ENCODE measurements around the gene NR4A2. TPM values are rescaled to one million over a fixed set of nuclear protein-coding genes. Genes with fewer than 3 reads are reported as not detected.
A peak's percentile ranks its signal among the peaks of the same experiment; 100 is the strongest.

Gene NR4A2
- total RNA-seq, result 0.07 and 0.13 TPM in 2 replicates

DNA sequence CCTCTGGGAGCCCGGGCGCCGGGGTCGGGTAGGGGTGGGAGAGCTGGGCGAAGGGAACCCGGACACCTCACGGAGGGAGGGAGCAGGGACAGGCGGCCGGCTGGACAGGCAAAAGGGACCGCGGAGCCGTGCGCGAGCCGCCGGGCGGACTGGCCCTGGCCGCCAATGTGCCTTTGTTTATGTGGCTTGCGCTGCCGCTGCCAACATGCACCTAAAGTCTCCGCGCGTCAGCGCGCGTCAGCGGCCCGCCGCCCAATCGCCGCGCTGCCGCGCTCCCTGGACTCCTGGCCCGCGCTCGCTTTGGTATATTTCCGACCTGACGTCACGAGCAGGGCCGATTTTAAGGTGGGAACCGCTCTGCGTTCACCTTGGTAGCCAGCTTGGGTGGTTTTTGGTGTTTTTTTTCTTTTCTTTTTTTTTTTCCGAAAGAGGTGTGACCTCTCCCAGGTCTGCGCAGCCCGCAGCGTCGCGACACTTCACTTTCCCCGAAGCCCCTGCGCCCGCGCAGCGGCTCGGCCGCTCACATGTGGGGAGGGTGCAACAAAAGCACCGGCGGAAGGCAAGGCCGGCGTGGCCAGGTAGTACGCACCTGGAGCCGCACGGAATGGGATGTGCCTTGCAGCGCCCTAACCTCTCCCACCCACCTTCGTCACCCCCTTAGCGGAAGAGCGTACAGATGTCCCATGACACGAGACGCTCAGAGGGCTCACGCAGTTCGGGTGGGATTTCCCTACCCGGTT lies at the start of gene NR4A2:
Gene NR4A2, minus strand, starts transcription at position 188 of the 740 bp plus-strand sequence. CDS start 2,535 bp downstream, outside the sequence.
- Histone ChIP-seq H3K4me3 (ENCODE audit: low read depth, low read length) (peak within 1 kb of the TSS; percentile 80), H3K27me3 (ENCODE audit: control insufficient read depth, insufficient read depth, low read length) (peaks cover 45% of the 10 kb centered on the region), H3K36me3 (ENCODE audit: control insufficient read depth, insufficient read depth, low read length) (no peaks in the 10 kb centered on the region)
- DNase-seq (ENCODE audit: low read depth), result no peak
- TF ChIP-seq, protein P1, sequence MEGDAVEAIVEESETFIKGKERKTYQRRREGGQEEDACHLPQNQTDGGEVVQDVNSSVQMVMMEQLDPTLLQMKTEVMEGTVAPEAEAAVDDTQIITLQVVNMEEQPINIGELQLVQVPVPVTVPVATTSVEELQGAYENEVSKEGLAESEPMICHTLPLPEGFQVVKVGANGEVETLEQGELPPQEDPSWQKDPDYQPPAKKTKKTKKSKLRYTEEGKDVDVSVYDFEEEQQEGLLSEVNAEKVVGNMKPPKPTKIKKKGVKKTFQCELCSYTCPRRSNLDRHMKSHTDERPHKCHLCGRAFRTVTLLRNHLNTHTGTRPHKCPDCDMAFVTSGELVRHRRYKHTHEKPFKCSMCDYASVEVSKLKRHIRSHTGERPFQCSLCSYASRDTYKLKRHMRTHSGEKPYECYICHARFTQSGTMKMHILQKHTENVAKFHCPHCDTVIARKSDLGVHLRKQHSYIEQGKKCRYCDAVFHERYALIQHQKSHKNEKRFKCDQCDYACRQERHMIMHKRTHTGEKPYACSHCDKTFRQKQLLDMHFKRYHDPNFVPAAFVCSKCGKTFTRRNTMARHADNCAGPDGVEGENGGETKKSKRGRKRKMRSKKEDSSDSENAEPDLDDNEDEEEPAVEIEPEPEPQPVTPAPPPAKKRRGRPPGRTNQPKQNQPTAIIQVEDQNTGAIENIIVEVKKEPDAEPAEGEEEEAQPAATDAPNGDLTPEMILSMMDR (IDR thresholded peaks at IDR 0.05; ENCODE audit: insufficient read depth, low read length, poor library complexity, severe bottlenecking), result no peak

DNA sequence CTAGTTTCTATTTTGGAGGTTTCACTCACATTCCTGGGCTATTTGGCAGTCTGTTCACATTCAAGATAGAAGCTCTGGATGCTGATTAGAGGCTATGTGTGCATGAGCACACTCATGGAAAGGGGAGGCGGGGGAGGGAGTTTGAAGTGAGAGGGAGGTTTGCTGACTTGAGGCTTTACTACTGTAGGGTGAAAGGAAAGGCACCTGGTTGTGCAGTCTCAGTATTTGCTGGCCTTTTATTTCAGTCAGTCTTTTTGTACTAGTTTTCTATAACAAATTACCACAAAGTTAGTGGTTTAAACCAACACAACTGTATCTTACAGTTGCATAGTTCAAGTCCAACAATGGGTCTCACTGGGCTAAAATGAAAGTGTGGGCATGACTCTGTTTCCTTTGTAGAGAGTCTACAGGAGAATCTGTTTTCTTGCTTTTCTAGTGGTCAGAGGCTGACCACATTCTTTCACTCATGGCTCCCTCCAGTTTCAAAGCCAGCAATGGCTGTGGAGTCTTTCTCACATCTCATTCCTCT lies 47.7 kb upstream of the NR4A2 start:
- TF ChIP-seq, protein P1 (IDR thresholded peaks at IDR 0.05; ENCODE audit: insufficient read depth, low read length, poor library complexity, severe bottlenecking), result no peak

DNA sequence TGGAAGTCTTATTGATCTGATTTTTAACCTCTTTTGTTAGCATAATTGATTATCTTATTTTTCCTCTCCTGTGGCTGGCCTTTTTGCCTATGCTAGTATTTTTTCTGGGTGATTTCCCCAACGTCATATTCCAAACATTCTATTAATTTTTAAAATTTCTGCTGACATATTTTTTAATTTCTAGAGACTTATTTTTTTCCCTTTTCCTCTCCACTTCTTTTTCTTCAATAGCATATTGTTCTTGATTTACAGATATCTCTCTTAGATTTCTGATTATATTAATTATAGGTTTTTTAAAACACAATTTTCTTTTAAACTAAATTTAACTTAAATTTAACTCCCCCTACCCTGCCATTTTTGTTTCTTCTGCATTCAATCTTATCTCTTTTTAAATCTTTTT lies 47.2 kb upstream of the NR4A2 start:
- Histone ChIP-seq H3K27me3 (ENCODE audit: control insufficient read depth, insufficient read depth, low read length) (no peaks in the 10 kb centered on the region), H3K4me3 (ENCODE audit: low read depth, low read length) (no peak overlapping the region), H3K36me3 (ENCODE audit: control insufficient read depth, insufficient read depth, low read length) (no peaks in the 10 kb centered on the region)
- no peak for DNase-seq (ENCODE audit: low read depth)
- TF ChIP-seq, protein P1 (IDR thresholded peaks at IDR 0.05; ENCODE audit: insufficient read depth, low read length, poor library complexity, severe bottlenecking), result no peak

More for the DNA sequence above, 47.7 kb upstream of the NR4A2 start:
- H3K4me3 ChIP-seq (ENCODE audit: low read depth, low read length), result no peak overlapping the region
- H3K36me3 ChIP-seq (ENCODE audit: control insufficient read depth, insufficient read depth, low read length), result no peaks in the 10 kb centered on the region
- DNase-seq (ENCODE audit: low read depth), result no peak
- no peaks in the 10 kb centered on the region for H3K27me3 ChIP-seq (ENCODE audit: control insufficient read depth, insufficient read depth, low read length)

DNA sequence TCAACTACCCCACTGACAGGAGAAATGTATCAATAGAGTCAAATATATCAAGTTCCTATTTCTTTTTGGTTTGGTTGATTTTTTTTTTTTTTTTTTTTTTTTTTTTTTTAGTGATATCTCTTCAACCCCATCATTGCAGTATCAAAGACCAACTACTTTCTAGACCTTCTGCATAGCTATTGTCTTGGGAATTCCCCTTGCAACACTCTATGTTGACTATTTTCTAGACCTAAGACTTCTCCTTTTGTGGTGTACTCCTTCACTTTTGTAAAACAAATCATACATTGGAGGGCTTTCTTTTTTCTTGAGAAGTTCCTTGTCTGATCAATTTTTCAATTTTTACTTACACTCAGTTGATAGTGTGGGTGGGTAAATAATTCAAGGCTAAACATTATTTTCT lies 46.5 kb upstream of the NR4A2 start:
- H3K36me3 ChIP-seq (ENCODE audit: control insufficient read depth, insufficient read depth, low read length), result no peaks in the 10 kb centered on the region
- TF ChIP-seq, protein P1 (IDR thresholded peaks at IDR 0.05; ENCODE audit: insufficient read depth, low read length, poor library complexity, severe bottlenecking), result no peak
- H3K4me3 ChIP-seq (ENCODE audit: low read depth, low read length), result no peak overlapping the region
- no peaks in the 10 kb centered on the region for H3K27me3 ChIP-seq (ENCODE audit: control insufficient read depth, insufficient read depth, low read length)
- DNase-seq (ENCODE audit: low read depth), result no peak

DNA sequence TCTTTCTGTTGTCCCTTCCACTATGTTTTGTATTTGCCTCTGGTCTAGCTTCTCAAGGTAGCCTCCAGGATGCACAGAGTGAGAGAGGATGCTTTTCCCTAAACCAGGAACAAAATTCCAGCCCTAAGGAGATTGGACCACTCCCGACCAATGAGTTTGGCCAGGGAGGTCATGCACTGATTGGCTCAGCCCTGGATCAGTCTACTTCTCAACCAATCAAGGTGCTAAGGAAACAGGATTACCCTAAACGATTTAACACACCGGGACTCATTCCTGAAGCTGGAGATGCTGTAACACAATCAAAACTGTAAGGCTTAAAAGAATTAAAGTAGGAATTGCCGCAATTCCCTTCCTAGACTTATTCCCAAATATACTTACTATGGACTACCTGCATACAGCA lies 34.2 kb upstream of the NR4A2 start:
- Histone ChIP-seq H3K4me3 (ENCODE audit: low read depth, low read length) (no peak overlapping the region), H3K27me3 (ENCODE audit: control insufficient read depth, insufficient read depth, low read length) (no peaks in the 10 kb centered on the region), H3K36me3 (ENCODE audit: control insufficient read depth, insufficient read depth, low read length) (no peaks in the 10 kb centered on the region)
- DNase-seq (ENCODE audit: low read depth), result no peak
- TF ChIP-seq, protein P1 (IDR thresholded peaks at IDR 0.05; ENCODE audit: insufficient read depth, low read length, poor library complexity, severe bottlenecking), result no peak

All from kidney epithelial cell (primary cell).